Gastroesophageal sphincter (tissue), 3 donors: ENCODE data around the gene B3GLCT.

Experiments used
- CTCF ChIP-seq, 4 experiments: fragments of 200-600 bp in 2 of 4; fragments of 450-650 bp in 2 of 4; sonication (generic) in 1 of 4; IDR thresholded peaks; one replicate each; pipeline ENCODE4 v1.5.1; 2017 to 2019; ENCODE audit warnings: antibody characterized with exemption in 4 of 4, mild to moderate bottlenecking in 2 of 4, moderate library complexity in 2 of 4
- POLR2AphosphoS5 ChIP-seq: sonication (generic); formaldehyde crosslinking; IDR thresholded peaks from one replicate; pipeline ENCODE4 v1.6.1; 2017; ENCODE audit warnings: antibody characterized with exemption

- TF ChIP-seq CTCF (IDR thresholded peaks at IDR 0.05), result no peak
- no peak for TF ChIP-seq POLR2AphosphoS5
Measured at GRCh38 chr13:31198519-31198918, 1.3 kb upstream of the B3GLCT start.
